Medulla oblongata (tissue), 1 donor: ENCODE data around the gene LARGE1.

Experiments
- DNase-seq: peaks from one replicate; pipeline ENCODE4 v3.0.0-alpha.2; 2015; ENCODE audit errors: extremely low spot score

Gene LARGE1

DNA sequence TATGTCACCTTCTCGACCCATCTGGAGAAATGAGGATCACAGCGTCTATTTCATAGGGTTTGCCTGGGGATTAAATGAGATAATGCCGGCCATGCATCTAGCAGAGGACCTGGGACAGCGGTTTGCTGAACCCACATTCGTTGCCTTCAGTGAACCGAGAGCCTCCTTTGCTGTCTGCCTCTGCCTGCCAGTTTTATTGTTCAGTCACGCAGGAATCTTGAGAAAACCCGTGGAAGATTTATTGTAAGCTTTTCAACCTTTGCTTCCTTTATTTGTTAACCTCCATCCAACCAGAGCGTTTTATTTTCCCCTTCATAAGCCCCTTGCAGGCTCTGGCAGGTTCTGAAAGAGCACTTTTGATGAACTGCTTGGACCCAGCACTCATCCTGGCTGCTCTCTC lies 659.8 kb downstream of the LARGE1 start:
- no peak for DNase-seq

DNA sequence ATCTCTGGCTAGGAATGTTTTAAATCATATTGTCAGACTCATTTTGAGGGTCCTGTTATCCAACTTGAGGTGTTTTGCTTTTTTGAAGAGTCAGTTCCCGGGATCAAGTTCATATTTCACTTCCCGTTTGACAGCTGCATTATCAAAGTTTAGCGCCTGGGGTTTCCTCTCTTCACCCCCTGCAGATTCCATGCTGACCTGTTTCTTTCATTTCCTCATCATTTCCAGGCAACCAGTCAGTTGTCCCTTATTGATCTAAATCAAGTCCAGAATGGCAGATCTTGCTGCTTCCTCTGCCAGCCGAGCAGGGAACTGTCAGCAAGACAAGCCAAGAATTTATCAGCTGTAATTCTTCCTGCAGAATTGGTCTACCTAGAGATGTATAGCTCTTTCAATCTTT lies 664.5 kb downstream of the LARGE1 start:
- DNase-seq = no peak

DNA sequence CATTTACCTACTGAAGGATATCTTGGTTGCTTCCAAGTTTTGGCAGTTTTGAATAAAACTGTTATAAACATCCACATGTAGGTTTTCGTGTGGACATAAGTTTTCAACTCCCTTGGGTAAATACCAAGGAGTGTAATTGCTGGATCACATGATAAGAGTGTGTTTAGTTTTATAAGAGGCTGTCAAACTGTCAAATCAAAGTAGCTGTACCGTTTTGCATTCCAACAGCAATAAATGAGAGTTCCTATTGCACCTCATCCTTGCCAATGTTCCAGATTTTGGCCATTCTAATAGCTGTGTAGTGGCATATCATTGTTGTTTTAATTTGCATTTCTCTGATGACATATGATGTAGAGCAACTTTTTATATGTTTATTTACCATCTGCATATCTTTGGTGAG lies 671.3 kb downstream of the LARGE1 start:
- DNase-seq = no peak

DNA sequence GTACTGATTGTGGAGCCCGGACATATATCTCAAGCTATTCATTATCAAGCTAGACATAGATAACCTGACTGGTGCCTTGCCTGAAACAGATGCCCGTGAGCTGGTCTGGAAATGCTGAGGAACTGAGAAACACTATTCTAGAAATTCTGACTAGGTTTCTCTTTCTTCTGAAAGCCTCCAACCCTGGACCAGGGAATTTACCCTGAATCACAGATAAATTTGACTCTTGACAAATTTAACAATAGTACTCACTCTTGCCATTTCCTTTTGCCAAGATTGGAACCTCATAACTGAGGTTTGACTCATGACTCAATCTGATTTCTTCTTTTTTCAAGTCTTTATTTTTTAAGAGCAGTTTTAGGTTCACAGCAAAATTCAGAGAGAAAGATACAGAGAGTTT lies 672.5 kb downstream of the LARGE1 start:
- DNase-seq = no peak

DNA sequence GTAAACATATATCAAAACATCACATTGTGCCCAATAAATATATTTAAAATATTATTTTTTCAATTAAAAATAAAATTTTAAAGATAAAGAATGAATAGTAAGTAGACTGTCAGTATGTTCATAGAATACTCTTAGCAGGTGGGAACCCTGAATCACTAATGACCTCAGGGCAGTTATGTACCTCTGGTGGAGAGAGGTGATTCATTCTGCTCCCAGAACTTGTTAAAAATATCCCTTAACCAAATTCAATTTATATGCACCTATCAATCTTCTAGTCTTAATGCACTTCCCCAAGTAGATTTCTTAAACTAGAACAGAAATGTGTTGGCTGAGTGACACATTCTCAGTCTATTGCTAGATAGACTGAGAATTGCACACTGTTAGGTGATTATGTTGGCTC lies 678.2 kb downstream of the LARGE1 start:
- no peak for DNase-seq

DNA sequence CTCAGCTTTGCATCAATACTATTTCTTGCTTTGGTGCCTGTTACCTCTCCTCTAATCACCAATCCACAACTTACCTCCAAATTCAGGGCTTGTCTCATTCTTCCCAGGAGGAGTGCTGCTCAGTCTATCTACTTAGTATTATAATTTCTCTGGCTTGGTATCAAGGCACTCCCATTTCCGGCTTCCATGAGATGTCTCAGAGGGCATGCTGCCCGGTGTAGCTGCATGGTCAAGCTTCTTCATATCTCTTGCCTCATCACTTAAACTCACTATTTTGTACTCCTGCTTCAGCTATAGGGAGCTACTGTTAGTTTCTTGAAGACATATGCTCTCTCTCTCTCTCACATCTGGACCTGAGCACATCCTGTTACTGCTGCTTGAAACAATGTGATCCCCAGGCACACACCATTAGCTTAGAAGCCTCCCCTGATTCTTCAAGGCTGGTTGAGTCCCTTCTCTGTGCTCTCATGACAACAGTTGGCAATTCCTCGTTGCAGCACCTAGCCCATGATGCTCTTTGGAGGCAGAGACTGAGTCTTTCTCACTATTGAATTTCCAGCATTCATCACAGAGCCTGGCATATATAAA lies 679.3 kb downstream of the LARGE1 start:
- DNase-seq = no peak

DNA sequence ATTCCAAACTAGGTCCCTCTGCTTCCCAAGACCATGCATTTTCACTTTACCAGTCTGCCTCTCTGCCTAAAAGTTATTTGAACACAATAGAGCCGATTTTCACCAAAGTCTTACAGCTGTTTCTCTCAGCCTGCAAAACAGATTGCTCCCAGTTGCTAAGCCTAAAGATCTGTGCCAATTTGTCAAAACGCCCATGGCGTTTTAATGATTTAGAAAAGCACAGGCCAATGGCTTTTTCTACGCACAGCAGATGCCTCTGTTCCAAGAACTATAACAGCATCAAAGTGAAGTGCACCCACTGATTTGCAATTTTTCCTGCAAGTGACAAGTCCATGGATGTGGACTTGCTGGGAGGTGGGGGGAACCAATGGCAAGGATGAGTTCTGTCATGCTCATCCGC lies 688.2 kb downstream of the LARGE1 start:
- no peak for DNase-seq

DNA sequence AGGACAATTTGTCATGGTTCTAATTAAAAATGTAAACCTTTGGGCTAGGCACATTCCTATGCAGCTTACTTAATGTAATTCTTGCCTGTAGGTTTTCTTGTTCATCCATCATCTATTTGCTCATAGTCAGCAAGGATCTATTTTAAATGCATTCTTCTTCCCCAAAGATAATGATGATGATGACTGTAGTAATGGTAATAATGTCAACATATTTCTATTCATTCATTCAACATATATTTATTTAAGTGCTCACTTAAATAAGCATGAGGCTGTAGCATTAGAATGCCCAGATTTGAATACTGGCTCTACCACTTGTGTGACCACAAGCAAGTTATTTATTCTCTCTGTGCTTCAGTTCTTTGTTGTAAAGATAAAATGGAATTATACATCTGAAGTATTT lies 692.5 kb downstream of the LARGE1 start:
- DNase-seq = no peak

DNA sequence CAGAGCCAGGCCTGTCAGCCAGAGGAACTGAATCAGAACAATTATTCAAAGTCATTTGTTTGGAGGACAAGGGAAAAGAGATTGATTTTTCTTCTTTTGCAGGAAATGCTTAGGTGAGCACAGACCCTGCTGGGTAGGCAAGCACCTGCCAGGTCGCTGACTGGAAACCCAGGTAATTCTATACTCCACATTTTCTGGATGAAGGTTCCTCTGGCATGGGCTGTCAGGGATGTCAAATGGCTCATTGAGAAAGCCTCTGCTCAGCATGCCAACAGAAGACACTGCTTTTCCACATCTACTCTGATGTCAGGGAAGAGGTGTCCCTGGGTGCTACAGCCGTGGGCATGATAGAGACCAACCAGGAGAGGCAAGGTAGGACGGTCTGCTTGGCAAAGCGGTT lies 695.4 kb downstream of the LARGE1 start:
- no peak for DNase-seq
